Measurements from ENCODE around the gene CPAMD8. TPM values are rescaled to one million over a fixed set of nuclear protein-coding genes. Genes with fewer than 3 reads are reported as not detected.

Gene CPAMD8
- total and polyA plus RNA-seq, 2 of the 8 experiments (the other 6 are each of a cell fraction or from before 2014, with no cell fraction given), result 6.1 to 9.2 TPM

DNA sequence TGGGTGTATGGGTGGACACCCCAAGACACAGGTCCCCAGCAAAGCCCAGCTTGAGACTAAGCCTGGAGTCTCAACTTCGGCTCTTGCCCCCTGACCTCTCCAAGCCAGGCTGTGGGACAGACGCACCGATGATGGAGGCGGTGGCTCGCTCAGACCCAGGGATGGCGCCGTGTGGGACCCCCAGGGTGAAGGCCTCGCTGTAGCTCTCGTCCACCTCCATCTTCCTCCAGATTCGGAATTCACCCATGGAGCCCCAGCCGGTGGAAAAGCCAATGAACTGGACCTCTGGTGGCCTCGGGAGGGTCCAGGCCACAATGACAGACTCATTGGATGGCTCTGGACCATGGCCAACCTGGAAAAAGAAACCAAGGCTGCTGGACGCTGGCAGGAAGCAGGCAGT, 98.7 kb downstream of the CPAMD8 start:
- H3K4me1 ChIP-seq (replicated peaks in 1 of 4; ENCODE audit: control insufficient read depth in 3 of 4, insufficient read depth in 4 of 4, low read length in 3 of 4), result no peaks in the 10 kb centered on the region
- H3K4me2 ChIP-seq (ENCODE audit: insufficient read depth in 1 of 2, low read depth in 2 of 2, low read length in 2 of 2), result no peak overlapping the region
- no peak overlapping the region for H3K56ac ChIP-seq (replicated peaks; ENCODE audit: insufficient read length, low read depth, low read length)
- H4K20me1 ChIP-seq (replicated peaks in 1 of 2; ENCODE audit: control insufficient read depth in 1 of 2, insufficient read depth in 2 of 2, low read length in 2 of 2), result no peaks in the 10 kb centered on the region
- no peak overlapping the region for H2BK120ac ChIP-seq (replicated peaks; ENCODE audit: low read depth, low read length)
- H3K79me1 ChIP-seq (ENCODE audit: low read depth, low read length), result no peaks in the 10 kb centered on the region
- H3K36me3 ChIP-seq (ENCODE audit: control insufficient read depth in 2 of 4, insufficient read depth in 4 of 4, low read length in 3 of 4), result no peaks in the 10 kb centered on the region
- WGBS, 2 experiments (ENCODE audit: extremely low coverage in 1 of 2, insufficient coverage in 1 of 2, insufficient read length in 1 of 2, insufficient replicate concordance in 2 of 2, low coverage in 1 of 2, low lambda C conversion rate in 2 of 2, missing lambda C conversion rate in 1 of 2), result 81% methylated on average over 12 of the region's 13 CpGs; no CpG with 5 or more reads in 1 of the 2 experiments
- ChIA-PET CTCF (ENCODE audit: partially characterized antibody) (no interaction called here), POLR2A (ENCODE audit: partially characterized antibody) (no interaction called here)
- H2AK5ac ChIP-seq (ENCODE audit: low read depth, low read length), result no peak overlapping the region
- no peaks in the 10 kb centered on the region for H3K79me2 ChIP-seq (ENCODE audit: control insufficient read depth in 1 of 2, insufficient read depth in 2 of 2, low read length in 2 of 2)
- no peak overlapping the region for H3K18ac ChIP-seq (ENCODE audit: extremely low read depth, low read length)
- H3K27ac ChIP-seq (ENCODE audit: low read depth, low read length), result no peak overlapping the region
- no peak overlapping the region for H3K4me3 ChIP-seq (ENCODE audit: extremely low read depth in 1 of 4, insufficient read depth in 2 of 4, low read depth in 3 of 4, low read length in 4 of 4)
- no peak overlapping the region for H3K14ac ChIP-seq (ENCODE audit: insufficient read length)
- no peak overlapping the region for H2AFZ ChIP-seq (ENCODE audit: low read length)
- no peak overlapping the region for H2BK15ac ChIP-seq (ENCODE audit: low read length)
- H4K8ac ChIP-seq (ENCODE audit: extremely low read depth, insufficient read depth, low read length), result no peak overlapping the region
- H3K9ac ChIP-seq (replicated peaks in 1 of 4; ENCODE audit: extremely low read depth in 1 of 4, low read depth in 3 of 4, low read length in 3 of 4), result no peak overlapping the region
- no peak overlapping the region for H2BK5ac ChIP-seq (ENCODE audit: low read depth, low read length)
- no peak overlapping the region for H3K4ac ChIP-seq (replicated peaks; ENCODE audit: insufficient read length, low read depth, low read length)
- FAIRE-seq (no peak), DNase-seq (ENCODE audit: low read depth in 1 of 2, low spot score in 2 of 2) (no peak)
- no peaks in the 10 kb centered on the region for H3K27me3 ChIP-seq (replicated peaks in 1 of 4; ENCODE audit: control insufficient read depth in 3 of 4, extremely low read depth in 1 of 4, insufficient read depth in 3 of 4, low read length in 3 of 4)
- H3K9me3 ChIP-seq (ENCODE audit: insufficient read depth in 2 of 2, low read depth in 1 of 2, low read length in 1 of 2), result peaks cover 8 to 9% of the 10 kb centered on the region in 2 experiments; a peak in 2 of 4 replicates
- no peak overlapping the region for H2BK12ac ChIP-seq (ENCODE audit: low read depth, low read length)
- H4K5ac ChIP-seq (ENCODE audit: insufficient read length, low read depth, low read length), result no peak overlapping the region
- H4K91ac ChIP-seq (replicated peaks; ENCODE audit: insufficient read length, low read length), result no peak overlapping the region
- H3K23me2 ChIP-seq (ENCODE audit: low read depth, low read length), result no peaks in the 10 kb centered on the region
- no peak overlapping the region for H2BK20ac ChIP-seq (ENCODE audit: low read length)
- no peak overlapping the region for H3K23ac ChIP-seq (ENCODE audit: insufficient read length)
- TF ChIP-seq PHF8 (conservative IDR thresholded peaks at IDR 0.05; ENCODE audit: low read depth, low read length), result no peak
- no peak for TF ChIP-seq SP1 (IDR thresholded peaks at IDR 0.05; ENCODE audit: low read depth, low read length)
- TF ChIP-seq BACH1 (IDR thresholded peaks at IDR 0.05; ENCODE audit: low read length), result no peak
- no peak for TF ChIP-seq ATF3 (IDR thresholded peaks at IDR 0.05; ENCODE audit: insufficient read depth, low read depth, low read length)
- no peak for TF ChIP-seq ASH2L (IDR thresholded peaks at IDR 0.05; ENCODE audit: low read length)
- no peak for TF ChIP-seq EGR1 (IDR thresholded peaks at IDR 0.05; ENCODE audit: borderline replicate concordance, low read depth, low read length)
- TF ChIP-seq RBBP5 (IDR thresholded peaks at IDR 0.05; ENCODE audit: borderline replicate concordance, low read depth, low read length), result no peak
- TF ChIP-seq CBX5 (IDR thresholded peaks at IDR 0.05; ENCODE audit: low read depth, low read length), result no peak
- no peak for TF ChIP-seq CBX8 (IDR thresholded peaks at IDR 0.05; ENCODE audit: borderline replicate concordance, low read depth, low read length)
- no peak for TF ChIP-seq KDM1A (IDR thresholded peaks at IDR 0.05; ENCODE audit: borderline replicate concordance, low read length)
- TF ChIP-seq SP2 (IDR thresholded peaks at IDR 0.05; ENCODE audit: low read length), result no peak
- TF ChIP-seq, protein P1, sequence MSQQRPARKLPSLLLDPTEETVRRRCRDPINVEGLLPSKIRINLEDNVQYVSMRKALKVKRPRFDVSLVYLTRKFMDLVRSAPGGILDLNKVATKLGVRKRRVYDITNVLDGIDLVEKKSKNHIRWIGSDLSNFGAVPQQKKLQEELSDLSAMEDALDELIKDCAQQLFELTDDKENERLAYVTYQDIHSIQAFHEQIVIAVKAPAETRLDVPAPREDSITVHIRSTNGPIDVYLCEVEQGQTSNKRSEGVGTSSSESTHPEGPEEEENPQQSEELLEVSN (IDR thresholded peaks at IDR 0.05), result no peak
- TF ChIP-seq MAFK (IDR thresholded peaks at IDR 0.05; ENCODE audit: low read depth, low read length), result no peak
- TF ChIP-seq CEBPB (IDR thresholded peaks at IDR 0.05; ENCODE audit: low read depth, low read length), result no peak
- no peak for TF ChIP-seq TCF12 (IDR thresholded peaks at IDR 0.05; ENCODE audit: low read depth, low read length)

Data from H1 (cell line).